Breast epithelium (tissue), 3 donors: ENCODE data around the gene SIRT3.

Experiments
- CTCF ChIP-seq, 3 donors: fragments of 450-650 bp; IDR thresholded peaks; one replicate each; pipeline ENCODE4 v1.5.1; 2016 to 2017; ENCODE audit warnings: antibody characterized with exemption in 3 of 3, mild to moderate bottlenecking in 3 of 3, moderate library complexity in 3 of 3
- POLR2A ChIP-seq: fragments of 450-650 bp; IDR thresholded peaks from one replicate; pipeline ENCODE4 v1.6.1; 2016; ENCODE audit warnings: antibody characterized with exemption, mild to moderate bottlenecking, moderate library complexity
- POLR2AphosphoS5 ChIP-seq, 3 donors: sonication (generic); formaldehyde crosslinking; IDR thresholded peaks; one replicate each; pipeline ENCODE4 v1.6.1; 2017; ENCODE audit warnings: antibody characterized with exemption in 3 of 3

GRCh38 chr11:278001-278951, 42.1 kb upstream of the SIRT3 start, which contains the start of gene NLRP6:
- TF ChIP-seq CTCF (IDR thresholded peaks at IDR 0.05) (no peak), POLR2A (no peak), POLR2AphosphoS5 (IDR thresholded peaks at IDR 0.05) (no peak)
